Breast epithelium (tissue), 3 donors: Measurements from ENCODE around the gene TNF.

Experiments
- CTCF ChIP-seq, 3 donors: fragments of 450-650 bp; IDR thresholded peaks; one replicate each; pipeline ENCODE4 v1.5.1; 2016 to 2017; ENCODE audit warnings: antibody characterized with exemption in 3 of 3, mild to moderate bottlenecking in 3 of 3, moderate library complexity in 3 of 3
- POLR2A ChIP-seq: fragments of 450-650 bp; IDR thresholded peaks from one replicate; pipeline ENCODE4 v1.6.1; 2016; ENCODE audit warnings: antibody characterized with exemption, mild to moderate bottlenecking, moderate library complexity

DNA sequence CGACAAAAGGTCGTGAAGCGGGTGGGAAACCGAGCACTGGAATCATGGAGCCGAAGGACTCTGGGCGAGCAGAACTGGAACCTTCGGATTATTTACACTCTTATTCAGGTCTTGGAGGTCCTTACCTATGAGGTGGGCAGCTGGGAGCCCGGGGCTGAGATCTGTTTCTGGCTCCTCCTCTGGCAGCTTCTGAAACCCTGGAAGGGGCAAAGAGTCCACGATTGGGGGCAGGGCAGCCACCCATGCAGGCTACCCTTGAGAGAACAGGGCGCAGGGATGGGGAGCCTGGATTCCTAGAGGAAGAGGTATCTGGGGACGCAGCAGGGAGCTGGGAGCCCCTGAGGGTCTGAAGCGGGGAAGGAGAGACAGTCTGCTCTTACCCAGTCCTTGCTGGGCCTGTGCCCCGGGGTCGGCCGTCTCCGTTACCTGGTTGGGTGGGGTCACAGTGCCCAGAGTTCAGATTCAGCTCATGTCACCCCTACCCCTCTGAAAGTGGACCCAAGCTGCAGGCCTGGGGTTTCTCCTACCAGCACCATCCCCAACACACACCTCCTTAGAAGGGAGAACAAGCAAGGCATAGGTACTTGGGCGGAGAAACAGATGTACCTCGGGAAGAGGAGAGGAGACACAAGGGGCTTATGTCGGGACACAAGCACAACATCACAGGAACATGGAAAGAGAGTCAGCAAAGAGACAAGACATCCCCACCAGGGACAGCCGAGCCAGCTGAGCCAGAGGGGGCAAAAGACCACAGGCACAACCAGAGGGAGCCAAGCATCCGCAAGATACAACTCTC, 6.3 kb downstream of the TNF start:
- no peak for TF ChIP-seq CTCF (IDR thresholded peaks at IDR 0.05)
- TF ChIP-seq POLR2A = no peak
